HG02973 (cell line): Measurements from ENCODE around the gene CCDC78.

Source experiments
- ATAC-seq: cut with Tn5 transposase; IDR thresholded peaks from one replicate; pipeline ENCODE4 v1.9.1; 2021; ENCODE audit warnings: moderate library complexity; ENCODE audit not compliant: unreplicated experiment

CCDC78 gene

GRCh38 chr16:680967-681745 lies 45.1 kb downstream of the CCDC78 start:
- no peak for ATAC-seq

- ATAC-seq = no peak
Measured at GRCh38 chr16:680625-680945, 45.7 kb downstream of the CCDC78 start.

GRCh38 chr16:679814-680624 lies 46.2 kb downstream of the CCDC78 start, which contains the start of gene STUB1:
STUB1 (plus strand) TSS chr16:680410; CDS start chr16:680526, 116 bp downstream.
- ATAC-seq = no peak

GRCh38 chr16:678858-679813 lies 47.1 kb downstream of the CCDC78 start:
- no peak for ATAC-seq

- no peak for ATAC-seq
Measured at GRCh38 chr16:678209-678857, 47.9 kb downstream of the CCDC78 start.

- ATAC-seq = no peak
Measured at GRCh38 chr16:677316-678190, 48.7 kb downstream of the CCDC78 start.

- no peak for ATAC-seq
Measured at GRCh38 chr16:676913-677312, 49.3 kb downstream of the CCDC78 start.

- no peak for ATAC-seq
Measured at GRCh38 chr16:676565-676902, 49.7 kb downstream of the CCDC78 start.

- no peak for ATAC-seq
Measured at GRCh38 chr16:675884-676564, 50.2 kb downstream of the CCDC78 start.

- no peak for ATAC-seq
Measured at GRCh38 chr16:674968-675883, 51.0 kb downstream of the CCDC78 start, which contains the start of gene RHBDL1. RHBDL1 (plus strand) TSS chr16:675671; CDS start chr16:675791, 120 bp downstream.

- ATAC-seq = no peak
Measured at GRCh38 chr16:674214-674881, 51.9 kb downstream of the CCDC78 start.

GRCh38 chr16:673399-673991 lies 52.7 kb downstream of the CCDC78 start:
- ATAC-seq = no peak

GRCh38 chr16:672851-673250 lies 53.4 kb downstream of the CCDC78 start:
- ATAC-seq = no peak
